Measurements from ENCODE around the gene MEIS1.
"Not testable (repeated sequence)": the region's sequence is repeated elsewhere in the genome, so short reads cannot be mapped to it uniquely, and the experiment has no call there.

Gene MEIS1

GRCh38 chr2:66434679-66435548 lies at the start of gene MEIS1:
Gene MEIS1 (plus strand): TSS chr2:66435125. CDS start chr2:66435857, 732 bp downstream.
- FAIRE-seq (peak; percentile 67), DNase-seq (ENCODE audit: extremely low spot score, insufficient read length, low read depth) (peak; percentile 22)

- no peak for FAIRE-seq
- DNase-seq (ENCODE audit: extremely low spot score, insufficient read length, low read depth): no peak
These were observed 47.7 kb upstream of the MEIS1 start for GRCh38 chr2:66387016-66387753.

GRCh38 chr2:66389651-66390131 lies 45.2 kb upstream of the MEIS1 start:
- FAIRE-seq (no peak), DNase-seq (ENCODE audit: extremely low spot score, insufficient read length, low read depth) (no peak)

- no peak for DNase-seq (ENCODE audit: extremely low spot score, insufficient read length, low read depth)
- FAIRE-seq: no peak
These were observed 44.8 kb upstream of the MEIS1 start for GRCh38 chr2:66390152-66390551.

GRCh38 chr2:66390811-66391210 lies 44.1 kb upstream of the MEIS1 start:
- no peak for DNase-seq (ENCODE audit: extremely low spot score, insufficient read length, low read depth)
- FAIRE-seq: no peak

- DNase-seq (ENCODE audit: extremely low spot score, insufficient read length, low read depth); FAIRE-seq: not testable (repeated sequence)
These were observed 43.7 kb upstream of the MEIS1 start for GRCh38 chr2:66391240-66391639.

- FAIRE-seq (no peak), DNase-seq (ENCODE audit: extremely low spot score, insufficient read length, low read depth) (no peak)
These were observed 29.5 kb upstream of the MEIS1 start for GRCh38 chr2:66405473-66405872.

GRCh38 chr2:66408905-66409304 lies 26.0 kb upstream of the MEIS1 start:
- DNase-seq (ENCODE audit: extremely low spot score, insufficient read length, low read depth) (no peak), FAIRE-seq (no peak)

- no peak for FAIRE-seq
These were observed 22.1 kb upstream of the MEIS1 start for GRCh38 chr2:66412874-66413273.

GRCh38 chr2:66414896-66415295 lies 20.0 kb upstream of the MEIS1 start:
- FAIRE-seq: no peak
- no peak for DNase-seq (ENCODE audit: extremely low spot score, insufficient read length, low read depth)

More at GRCh38 chr2:66412874-66413273, 22.1 kb upstream of the MEIS1 start:
- DNase-seq (ENCODE audit: extremely low spot score, insufficient read length, low read depth): no peak

- no peak for DNase-seq (ENCODE audit: extremely low spot score, insufficient read length, low read depth)
- no peak for FAIRE-seq
These were observed 16.5 kb upstream of the MEIS1 start for GRCh38 chr2:66418381-66418780.

GRCh38 chr2:66421612-66422011 lies 13.3 kb upstream of the MEIS1 start:
- FAIRE-seq (no peak), DNase-seq (ENCODE audit: extremely low spot score, insufficient read length, low read depth) (no peak)

- FAIRE-seq (no peak), DNase-seq (ENCODE audit: extremely low spot score, insufficient read length, low read depth) (no peak)
These were observed 11.4 kb upstream of the MEIS1 start for GRCh38 chr2:66423391-66424124.

GRCh38 chr2:66426244-66427111 lies 8.4 kb upstream of the MEIS1 start:
- DNase-seq (ENCODE audit: extremely low spot score, insufficient read length, low read depth): no peak

GRCh38 chr2:66427300-66427699 lies 7.6 kb upstream of the MEIS1 start:
- FAIRE-seq (no peak), DNase-seq (ENCODE audit: extremely low spot score, insufficient read length, low read depth) (no peak)

More at GRCh38 chr2:66426244-66427111, 8.4 kb upstream of the MEIS1 start:
- no peak for FAIRE-seq

GRCh38 chr2:66428986-66429612 lies 5.8 kb upstream of the MEIS1 start:
- FAIRE-seq (peak; percentile 29), DNase-seq (ENCODE audit: extremely low spot score, insufficient read length, low read depth) (no peak)

- FAIRE-seq (no peak), DNase-seq (ENCODE audit: extremely low spot score, insufficient read length, low read depth) (no peak)
These were observed 5.0 kb upstream of the MEIS1 start for GRCh38 chr2:66429693-66430504.
